ENCODE measurements around the gene PFN1.
A peak's percentile ranks its signal among the peaks of the same experiment; 100 is the strongest.

PFN1 gene

DNA sequence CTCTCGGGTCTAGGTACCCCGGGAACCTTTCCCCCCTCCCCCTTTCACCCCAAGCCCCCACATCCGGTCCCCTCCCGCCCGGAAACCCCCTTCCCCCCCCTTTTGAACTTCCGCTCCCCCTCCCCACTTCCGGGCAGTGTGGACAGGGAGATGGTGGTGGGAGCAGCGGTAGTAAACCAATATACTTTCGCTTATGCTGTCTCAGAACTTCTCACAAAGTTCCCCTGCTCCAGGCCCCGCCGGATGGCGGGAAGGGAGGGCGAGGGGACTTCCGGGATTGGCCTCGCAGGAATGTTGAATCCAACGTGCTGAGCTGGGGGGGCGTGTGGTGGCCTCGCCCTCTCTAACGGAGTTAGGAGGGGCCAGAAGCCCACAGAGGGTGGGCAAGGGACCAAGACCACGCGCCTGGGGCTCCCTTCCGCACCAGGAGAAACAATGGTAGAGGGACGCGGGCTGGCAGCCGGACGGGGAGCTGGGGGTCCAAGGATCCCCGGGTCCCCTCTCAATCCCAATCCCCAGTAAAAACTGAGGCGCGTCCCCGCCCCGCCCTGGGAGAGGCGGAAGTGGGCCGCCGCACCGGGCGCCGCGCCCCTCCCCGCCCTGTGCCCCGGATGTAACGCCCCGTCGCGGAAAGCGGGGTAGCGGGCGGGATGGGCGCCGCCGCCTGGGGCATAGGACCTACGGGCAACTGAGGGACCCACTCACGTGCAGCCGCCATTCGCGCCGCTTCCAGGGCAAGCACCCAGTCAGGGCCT is 742 bp downstream of the PFN1 start:
- Histone ChIP-seq H2BK12ac (ENCODE audit: low read length in 2 of 2) (peak overlapping the region; percentile 22 to 87), H2BK5ac (ENCODE audit: low read depth, low read length, poor library complexity, severe bottlenecking) (peak overlapping the region; percentile 99), H3K27ac (ENCODE audit: low read length, poor library complexity, severe bottlenecking) (peak overlapping the region; percentile 99), H4K8ac (ENCODE audit: low read length) (peak overlapping the region; percentile 96), H3K9ac (ENCODE audit: low read length) (peak overlapping the region; percentile 97), H2AFZ (ENCODE audit: low read depth, low read length) (no peak overlapping the region), H2BK120ac (ENCODE audit: low read depth, low read length) (peak overlapping the region; percentile 93), H3K14ac (ENCODE audit: low read length in 2 of 2) (peak overlapping the region; percentile 50 to 100), H3K4me3 (ENCODE audit: insufficient read depth in 1 of 2, low read depth in 1 of 2, low read length in 2 of 2) (peak overlapping the region; percentile 95 to 100), H3K4me1 (ENCODE audit: control insufficient read depth, insufficient read depth, low read depth, low read length) (peaks cover 39% of the 10 kb centered on the region), H3K27me3 (ENCODE audit: control insufficient read depth in 1 of 2, insufficient read depth in 1 of 2, low read length in 2 of 2) (no peaks in the 10 kb centered on the region), H2BK15ac (ENCODE audit: low read depth, poor library complexity, severe bottlenecking) (peak overlapping the region; percentile 92), H3K4me2 (ENCODE audit: low read length, poor library complexity, severe bottlenecking) (peak overlapping the region; percentile 60), H3K9me3 (ENCODE audit: control insufficient read depth, low read length) (no peaks in the 10 kb centered on the region), H4K91ac (ENCODE audit: low read length) (peak overlapping the region; percentile 100), H3K18ac (ENCODE audit: low read depth in 1 of 2, low read length in 2 of 2) (peak overlapping the region; percentile 100), H3K4ac (ENCODE audit: low read depth in 1 of 2, low read length in 2 of 2) (peak overlapping the region; percentile 99 to 100), H3K36me3 (ENCODE audit: control insufficient read depth in 1 of 2, insufficient read depth in 2 of 2, low read depth in 1 of 2, low read length in 2 of 2) (peaks cover 37 to 43% of the 10 kb centered on the region in 2 experiments), H3K23ac (ENCODE audit: low read length in 2 of 2) (peak overlapping the region in 1 of 2 experiments; percentile 98), H3K79me1 (replicated peaks; ENCODE audit: low read length, poor library complexity, severe bottlenecking) (peaks cover 9% of the 10 kb centered on the region), H2AK5ac (ENCODE audit: low read length, severe bottlenecking) (peak overlapping the region; percentile 99)
- WGBS = 0% methylated on average over 20 of the region's 56 CpGs
- peak; percentile 81 for DNase-seq

DNA sequence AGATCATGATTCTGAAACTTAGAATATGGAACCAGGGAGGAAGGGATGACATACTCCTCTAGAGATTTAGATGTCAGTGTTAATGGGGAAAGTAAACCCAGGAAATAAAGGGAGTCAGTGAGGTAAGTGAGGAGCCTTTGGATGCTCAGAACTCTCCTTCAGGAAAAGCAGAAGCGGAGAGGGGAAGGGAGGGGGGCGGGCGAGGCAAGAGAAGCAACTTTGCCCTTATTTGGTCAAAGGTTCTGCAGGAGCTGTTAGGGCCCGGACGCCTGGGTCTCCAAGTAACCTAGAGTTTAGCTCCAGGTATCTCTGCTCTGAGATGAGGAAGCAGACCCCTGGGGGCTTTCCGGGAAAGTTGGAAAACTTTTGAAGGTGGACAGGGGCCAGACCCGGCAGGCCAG is 1.3 kb downstream of the PFN1 start:
- peak overlapping the region in 1 of 2 experiments; percentile 57 for H3K4ac ChIP-seq (ENCODE audit: low read depth in 1 of 2, low read length in 2 of 2)
- H2BK12ac ChIP-seq (ENCODE audit: low read length in 2 of 2) = no peak overlapping the region
- peak overlapping the region; percentile 93 for H3K4me2 ChIP-seq (ENCODE audit: low read length, poor library complexity, severe bottlenecking)
- no peaks in the 10 kb centered on the region for H3K9me3 ChIP-seq (ENCODE audit: control insufficient read depth, low read length)
- H3K36me3 ChIP-seq (ENCODE audit: control insufficient read depth in 1 of 2, insufficient read depth in 2 of 2, low read depth in 1 of 2, low read length in 2 of 2) = peaks cover 42 to 48% of the 10 kb centered on the region in 2 experiments
- no peak overlapping the region for H2BK15ac ChIP-seq (ENCODE audit: low read depth, poor library complexity, severe bottlenecking)
- no peak overlapping the region for H4K8ac ChIP-seq (ENCODE audit: low read length)
- peak overlapping the region in 1 of 2 experiments; percentile 35 for H3K18ac ChIP-seq (ENCODE audit: low read depth in 1 of 2, low read length in 2 of 2)
- H4K91ac ChIP-seq (ENCODE audit: low read length) = no peak overlapping the region
- H2AFZ ChIP-seq (ENCODE audit: low read depth, low read length) = no peak overlapping the region
- H3K27me3 ChIP-seq (ENCODE audit: control insufficient read depth in 1 of 2, insufficient read depth in 1 of 2, low read length in 2 of 2) = no peaks in the 10 kb centered on the region
- peak overlapping the region; percentile 53 for H2BK5ac ChIP-seq (ENCODE audit: low read depth, low read length, poor library complexity, severe bottlenecking)
- 0% methylated on average over 4 of the region's 7 CpGs for WGBS
- H3K9ac ChIP-seq (ENCODE audit: low read length) = peak overlapping the region; percentile 97
- DNase-seq = no peak
- peak overlapping the region; percentile 61 for H2AK5ac ChIP-seq (ENCODE audit: low read length, severe bottlenecking)
- peak overlapping the region; percentile 95 to 100 for H3K4me3 ChIP-seq (ENCODE audit: insufficient read depth in 1 of 2, low read depth in 1 of 2, low read length in 2 of 2)
- peaks cover 9% of the 10 kb centered on the region for H3K79me1 ChIP-seq (replicated peaks; ENCODE audit: low read length, poor library complexity, severe bottlenecking)
- peak overlapping the region; percentile 98 for H3K27ac ChIP-seq (ENCODE audit: low read length, poor library complexity, severe bottlenecking)
- no peak overlapping the region for H2BK120ac ChIP-seq (ENCODE audit: low read depth, low read length)
- no peak overlapping the region for H3K23ac ChIP-seq (ENCODE audit: low read length in 2 of 2)
- peaks cover 42% of the 10 kb centered on the region for H3K4me1 ChIP-seq (ENCODE audit: control insufficient read depth, insufficient read depth, low read depth, low read length)
- H3K14ac ChIP-seq (ENCODE audit: low read length in 2 of 2) = no peak overlapping the region

DNA sequence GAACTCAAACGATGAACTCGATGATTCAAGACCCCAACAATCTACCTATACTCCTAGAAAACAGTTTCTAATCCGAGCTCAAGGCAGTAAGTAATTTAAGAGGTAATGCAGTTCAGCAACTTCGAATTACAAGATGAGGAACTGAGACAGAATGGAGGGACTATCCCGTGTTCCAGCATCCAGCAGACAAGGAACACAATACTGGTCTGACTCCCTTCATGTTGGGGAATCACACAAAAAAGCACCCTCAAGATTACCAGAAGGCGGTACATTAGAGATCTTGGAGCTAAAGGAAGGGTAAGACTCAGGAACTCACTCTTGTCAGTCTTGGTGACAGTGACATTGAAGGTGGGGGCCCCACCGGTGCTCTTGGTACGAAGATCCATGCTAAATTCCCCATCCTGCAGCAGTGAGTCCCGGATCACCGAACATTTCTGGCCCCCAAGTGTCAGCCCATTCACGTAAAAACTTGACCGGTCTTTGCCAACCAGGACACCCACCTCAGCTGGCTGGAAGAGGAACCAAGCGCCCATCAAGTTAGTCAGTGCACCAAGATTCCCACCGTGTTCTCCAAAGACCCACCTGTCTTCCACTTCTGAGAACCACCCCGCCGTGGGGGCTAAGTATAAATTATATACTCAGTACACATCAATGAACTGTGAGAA is 1.9 kb downstream of the PFN1 start:
- peak overlapping the region; percentile 98 for H3K27ac ChIP-seq (ENCODE audit: low read length, poor library complexity, severe bottlenecking)
- no peak overlapping the region for H3K4ac ChIP-seq (ENCODE audit: low read depth in 1 of 2, low read length in 2 of 2)
- peak overlapping the region; percentile 93 for H3K4me2 ChIP-seq (ENCODE audit: low read length, poor library complexity, severe bottlenecking)
- peaks cover 41% of the 10 kb centered on the region for H3K4me1 ChIP-seq (ENCODE audit: control insufficient read depth, insufficient read depth, low read depth, low read length)
- 62% methylated on average over 12 of the region's 16 CpGs for WGBS
- H4K8ac ChIP-seq (ENCODE audit: low read length) = no peak overlapping the region
- DNase-seq = no peak
- H2AK5ac ChIP-seq (ENCODE audit: low read length, severe bottlenecking) = peak overlapping the region; percentile 61
- no peak overlapping the region for H2BK120ac ChIP-seq (ENCODE audit: low read depth, low read length)
- H2AFZ ChIP-seq (ENCODE audit: low read depth, low read length) = no peak overlapping the region
- H3K36me3 ChIP-seq (ENCODE audit: control insufficient read depth in 1 of 2, insufficient read depth in 2 of 2, low read depth in 1 of 2, low read length in 2 of 2) = peaks cover 42 to 51% of the 10 kb centered on the region in 2 experiments
- H2BK5ac ChIP-seq (ENCODE audit: low read depth, low read length, poor library complexity, severe bottlenecking) = no peak overlapping the region
- H3K4me3 ChIP-seq (ENCODE audit: insufficient read depth in 1 of 2, low read depth in 1 of 2, low read length in 2 of 2) = peak overlapping the region; percentile 52 to 95
- H3K9ac ChIP-seq (ENCODE audit: low read length) = peak overlapping the region; percentile 97
- H2BK15ac ChIP-seq (ENCODE audit: low read depth, poor library complexity, severe bottlenecking) = no peak overlapping the region
- H3K9me3 ChIP-seq (ENCODE audit: control insufficient read depth, low read length) = no peaks in the 10 kb centered on the region
- H3K23ac ChIP-seq (ENCODE audit: low read length in 2 of 2) = peak overlapping the region in 1 of 2 experiments; percentile 18
- H4K91ac ChIP-seq (ENCODE audit: low read length) = no peak overlapping the region
- H3K18ac ChIP-seq (ENCODE audit: low read depth in 1 of 2, low read length in 2 of 2) = no peak overlapping the region
- no peak overlapping the region for H3K14ac ChIP-seq (ENCODE audit: low read length in 2 of 2)
- no peak overlapping the region for H2BK12ac ChIP-seq (ENCODE audit: low read length in 2 of 2)
- H3K79me1 ChIP-seq (replicated peaks; ENCODE audit: low read length, poor library complexity, severe bottlenecking) = peaks cover 7% of the 10 kb centered on the region
- H3K27me3 ChIP-seq (ENCODE audit: control insufficient read depth in 1 of 2, insufficient read depth in 1 of 2, low read length in 2 of 2) = no peaks in the 10 kb centered on the region

GRCh38 chr17:4945944-4946280 is 2.4 kb downstream of the PFN1 start:
- Histone ChIP-seq H2BK120ac (ENCODE audit: low read depth, low read length) (no peak overlapping the region), H3K23ac (ENCODE audit: low read length in 2 of 2) (no peak overlapping the region), H2AK5ac (ENCODE audit: low read length, severe bottlenecking) (no peak overlapping the region), H2BK12ac (ENCODE audit: low read length in 2 of 2) (no peak overlapping the region), H4K8ac (ENCODE audit: low read length) (no peak overlapping the region), H2BK5ac (ENCODE audit: low read depth, low read length, poor library complexity, severe bottlenecking) (no peak overlapping the region), H3K79me1 (replicated peaks; ENCODE audit: low read length, poor library complexity, severe bottlenecking) (peaks cover 4% of the 10 kb centered on the region), H3K18ac (ENCODE audit: low read depth in 1 of 2, low read length in 2 of 2) (no peak overlapping the region), H3K9ac (ENCODE audit: low read length) (peak overlapping the region; percentile 97), H3K4ac (ENCODE audit: low read depth in 1 of 2, low read length in 2 of 2) (no peak overlapping the region), H3K27ac (ENCODE audit: low read length, poor library complexity, severe bottlenecking) (peak overlapping the region; percentile 98), H3K36me3 (ENCODE audit: control insufficient read depth in 1 of 2, insufficient read depth in 2 of 2, low read depth in 1 of 2, low read length in 2 of 2) (peaks cover 42 to 51% of the 10 kb centered on the region in 2 experiments), H3K4me3 (ENCODE audit: insufficient read depth in 1 of 2, low read depth in 1 of 2, low read length in 2 of 2) (peak overlapping the region in 1 of 2 experiments; percentile 95), H3K4me2 (ENCODE audit: low read length, poor library complexity, severe bottlenecking) (peak overlapping the region; percentile 93), H2AFZ (ENCODE audit: low read depth, low read length) (no peak overlapping the region), H2BK15ac (ENCODE audit: low read depth, poor library complexity, severe bottlenecking) (no peak overlapping the region), H4K91ac (ENCODE audit: low read length) (no peak overlapping the region), H3K9me3 (ENCODE audit: control insufficient read depth, low read length) (no peaks in the 10 kb centered on the region), H3K4me1 (ENCODE audit: control insufficient read depth, insufficient read depth, low read depth, low read length) (peaks cover 37% of the 10 kb centered on the region), H3K27me3 (ENCODE audit: control insufficient read depth in 1 of 2, insufficient read depth in 1 of 2, low read length in 2 of 2) (no peaks in the 10 kb centered on the region), H3K14ac (ENCODE audit: low read length in 2 of 2) (no peak overlapping the region)
- DNase-seq = no peak
- WGBS = 33% methylated on average over 4 of the region's 4 CpGs

Data from mesenchymal stem cell (in vitro differentiated cells and primary cell).